ENCODE data around the gene RASSF1.
A peak's percentile ranks its signal among the peaks of the same experiment; 100 is the strongest.

RASSF1 gene

GRCh38 chr3:50341996-50342650, 1.5 kb upstream of the RASSF1 start:
- no peak for DNase-seq

- DNase-seq = no peak
Observed at GRCh38 chr3:50341537-50341936, 901 bp upstream of the RASSF1 start.

- DNase-seq = no peak
Observed at GRCh38 chr3:50340147-50340447, 539 bp downstream of the RASSF1 start.

- peak; percentile 32 for DNase-seq
Observed at GRCh38 chr3:50339485-50340146, 1.0 kb downstream of the RASSF1 start.

- peak; percentile 40 for DNase-seq
Observed at GRCh38 chr3:50338965-50339364, 1.7 kb downstream of the RASSF1 start.

- DNase-seq = peak; percentile 98
Observed at GRCh38 chr3:50337175-50337861, 3.3 kb downstream of the RASSF1 start.

GRCh38 chr3:50336452-50337174, 4.0 kb downstream of the RASSF1 start:
- DNase-seq = no peak

GRCh38 chr3:50334339-50335075, 6.1 kb downstream of the RASSF1 start:
- no peak for DNase-seq

- no peak for DNase-seq
Observed at GRCh38 chr3:50333744-50334328, 6.8 kb downstream of the RASSF1 start.

GRCh38 chr3:50331364-50331907, 9.2 kb downstream of the RASSF1 start:
- no peak for DNase-seq

- DNase-seq = no peak
Observed at GRCh38 chr3:50330330-50330729, 10.3 kb downstream of the RASSF1 start.

GRCh38 chr3:50327943-50328691, 12.5 kb downstream of the RASSF1 start, which contains the start of gene TUSC2:
Gene TUSC2 (minus strand): TSS chr3:50328223. CDS start chr3:50328099, 124 bp downstream.
- peak; percentile 98 for DNase-seq

- DNase-seq = no peak
Observed at GRCh38 chr3:50327129-50327528, 13.5 kb downstream of the RASSF1 start.

- no peak for DNase-seq
Observed at GRCh38 chr3:50326182-50326541, 14.5 kb downstream of the RASSF1 start.

GRCh38 chr3:50325497-50326181, 15.0 kb downstream of the RASSF1 start:
- DNase-seq = no peak

GRCh38 chr3:50325113-50325480, 15.5 kb downstream of the RASSF1 start:
- DNase-seq = no peak

GRCh38 chr3:50324351-50325112, 16.1 kb downstream of the RASSF1 start:
- peak; percentile 72 for DNase-seq

- DNase-seq = no peak
Observed at GRCh38 chr3:50323614-50324199, 16.9 kb downstream of the RASSF1 start.

GRCh38 chr3:50323092-50323600, 17.5 kb downstream of the RASSF1 start:
- no peak for DNase-seq

All from RPMI8226 (cell line).